Activated CD8-positive, alpha-beta T cell treated with anti-CD3 and anti-CD28 coated beads for 36 hours (primary cell): ENCODE results near the gene NAGLU. TPM values are rescaled to one million over a fixed set of nuclear protein-coding genes. Genes with fewer than 3 reads are reported as not detected.
A peak's percentile ranks its signal among the peaks of the same experiment; 100 is the strongest.

Source experiments
- ATAC-seq: fragments of 200-7000 bp; cut with Tn5 transposase; one replicate; pipeline ENCODE4 v1.10.0; 2021; ENCODE audit warnings: mild to moderate bottlenecking, moderate library complexity
- CTCF ChIA-PET: fragments of 350-600 bp; sonication (Branson Sonifier 250); formaldehyde crosslinking; loops from one replicate; lab custom pipeline; 2021; ENCODE audit warnings: antibody characterized with exemption; lab: Charles Lee
- POLR2A ChIA-PET: fragments of 350-600 bp; sonication (Branson Sonifier 250); formaldehyde crosslinking; loops from one replicate; lab custom pipeline; 2021; ENCODE audit warnings: antibody characterized with exemption; lab: Charles Lee
- DNase-seq: peaks from one replicate; pipeline ENCODE4 v3.0.0-alpha.2; 2020
- H3K27ac Mint-ChIP-seq: one replicate; pipeline ENCODE4 v1.8.0; 2021; ENCODE audit warnings: mild to moderate bottlenecking, mixed read lengths
- H3K27me3 Mint-ChIP-seq: one replicate; pipeline ENCODE4 v1.8.0; 2021; ENCODE audit warnings: mixed read lengths
- H3K36me3 Mint-ChIP-seq: one replicate; pipeline ENCODE4 v1.8.0; 2021; ENCODE audit warnings: low read depth, mixed read lengths
- H3K4me1 Mint-ChIP-seq: one replicate; pipeline ENCODE4 v1.8.0; 2021; ENCODE audit warnings: low read depth, mixed read lengths
- H3K4me3 Mint-ChIP-seq: one replicate; pipeline ENCODE4 v1.8.0; 2021; ENCODE audit warnings: mild to moderate bottlenecking, moderate library complexity, mixed read lengths
- H3K9me3 Mint-ChIP-seq: one replicate; pipeline ENCODE4 v1.8.0; 2021; ENCODE audit warnings: mixed read lengths
- intact Hi-C: fragments of 100-400 bp; cut with micrococcal nuclease; formaldehyde crosslinking; loops from one replicate; pipeline ENCODE4 v1.10.0; 2022
- total RNA-seq, 2 experiments: library from RNA; stranded (reverse); gene quantifications; one replicate each; pipeline ENCODE4 v1.2.3, GENCODE V29; 2021
- TF ChIP-seq, protein P1 (sequence below): fragments of 200-600 bp; IDR thresholded peaks from one replicate; pipeline ENCODE4 v1.8.0; 2022; ENCODE audit warnings: antibody characterized with exemption, mild to moderate bottlenecking

NAGLU gene
- total RNA-seq, 2 experiments from 2014 or later = 10.8 to 11.4 TPM

DNA sequence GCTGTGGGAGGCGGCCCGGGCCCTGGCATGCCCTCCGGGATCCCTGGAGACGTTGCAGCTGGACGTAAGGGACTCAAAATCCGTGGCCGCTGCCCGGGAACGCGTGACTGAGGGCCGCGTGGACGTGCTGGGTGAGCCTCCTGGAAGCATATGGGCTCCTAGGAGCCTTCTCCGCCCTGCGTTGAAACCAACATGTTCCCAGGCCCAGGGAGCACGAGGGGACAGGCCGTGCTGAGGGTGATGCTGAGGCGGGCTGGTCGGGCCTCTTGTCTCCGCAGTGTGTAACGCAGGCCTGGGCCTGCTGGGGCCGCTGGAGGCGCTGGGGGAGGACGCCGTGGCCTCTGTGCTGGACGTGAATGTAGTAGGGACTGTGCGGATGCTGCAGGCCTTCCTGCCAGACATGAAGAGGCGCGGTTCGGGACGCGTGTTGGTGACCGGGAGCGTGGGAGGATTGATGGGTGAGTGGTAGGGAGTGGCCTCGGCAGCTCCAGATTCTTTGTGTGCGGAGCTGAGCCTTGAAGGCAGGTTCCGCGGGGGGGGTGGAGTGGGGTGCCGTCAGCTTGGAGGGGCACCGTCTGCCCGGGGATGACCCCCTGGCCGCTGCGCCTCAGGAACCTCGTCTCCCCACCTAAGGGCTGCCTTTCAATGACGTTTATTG is 17.2 kb downstream of the NAGLU start:
- Mint-ChIP-seq H3K9me3 (no peaks in the 10 kb centered on the region), H3K4me1 (peaks cover 20% of the 10 kb centered on the region), H3K27me3 (no peaks in the 10 kb centered on the region), H3K36me3 (peaks cover 3% of the 10 kb centered on the region), H3K4me3 (peak overlapping the region; percentile 91), H3K27ac (peak overlapping the region; percentile 20)
- ATAC-seq (no peak), DNase-seq (no peak)
- intact Hi-C loops = no loop called here
- ChIA-PET POLR2A (interaction anchor here (0.5 to 2.3 kb wide), 4 partner anchors 12 to 590 kb away, joined by 3 to 12 read pairs (median 4); no protein-coding TSS in a partner anchor), CTCF (interaction anchor here (0.9 to 1.8 kb wide), 5 partner anchors 11 to 112 kb away, joined by 3 to 6 read pairs (median 4); no protein-coding TSS in a partner anchor)
- TF ChIP-seq, protein P1, sequence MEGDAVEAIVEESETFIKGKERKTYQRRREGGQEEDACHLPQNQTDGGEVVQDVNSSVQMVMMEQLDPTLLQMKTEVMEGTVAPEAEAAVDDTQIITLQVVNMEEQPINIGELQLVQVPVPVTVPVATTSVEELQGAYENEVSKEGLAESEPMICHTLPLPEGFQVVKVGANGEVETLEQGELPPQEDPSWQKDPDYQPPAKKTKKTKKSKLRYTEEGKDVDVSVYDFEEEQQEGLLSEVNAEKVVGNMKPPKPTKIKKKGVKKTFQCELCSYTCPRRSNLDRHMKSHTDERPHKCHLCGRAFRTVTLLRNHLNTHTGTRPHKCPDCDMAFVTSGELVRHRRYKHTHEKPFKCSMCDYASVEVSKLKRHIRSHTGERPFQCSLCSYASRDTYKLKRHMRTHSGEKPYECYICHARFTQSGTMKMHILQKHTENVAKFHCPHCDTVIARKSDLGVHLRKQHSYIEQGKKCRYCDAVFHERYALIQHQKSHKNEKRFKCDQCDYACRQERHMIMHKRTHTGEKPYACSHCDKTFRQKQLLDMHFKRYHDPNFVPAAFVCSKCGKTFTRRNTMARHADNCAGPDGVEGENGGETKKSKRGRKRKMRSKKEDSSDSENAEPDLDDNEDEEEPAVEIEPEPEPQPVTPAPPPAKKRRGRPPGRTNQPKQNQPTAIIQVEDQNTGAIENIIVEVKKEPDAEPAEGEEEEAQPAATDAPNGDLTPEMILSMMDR = no peak

DNA sequence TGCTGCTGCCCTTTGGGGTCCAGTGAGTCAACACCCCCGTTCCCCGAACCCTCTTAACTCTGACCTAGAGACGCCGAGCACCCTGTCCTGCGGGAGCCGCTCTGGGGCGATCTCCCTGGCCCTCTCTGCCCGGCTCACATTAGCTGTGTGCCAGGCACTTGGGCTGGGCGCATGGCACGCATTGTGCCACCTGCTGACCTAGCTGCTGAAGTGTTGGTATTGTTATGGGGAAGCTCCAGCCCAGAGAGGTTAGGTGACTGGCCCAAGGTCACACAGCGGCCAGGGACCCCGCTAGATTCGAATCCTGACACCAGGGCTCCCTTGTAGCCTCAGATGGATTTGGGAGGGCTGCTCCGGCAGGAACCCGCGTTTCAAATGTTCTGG is 17.8 kb downstream of the NAGLU start:
- ATAC-seq (peak; percentile 20), DNase-seq (peak; percentile 45)
- Mint-ChIP-seq H3K27me3 (no peaks in the 10 kb centered on the region), H3K9me3 (no peaks in the 10 kb centered on the region), H3K36me3 (peaks cover 3% of the 10 kb centered on the region), H3K4me3 (peak overlapping the region; percentile 91), H3K4me1 (peaks cover 18% of the 10 kb centered on the region), H3K27ac (peak overlapping the region; percentile 85)
- CTCF ChIA-PET = interaction anchor here (0.7 to 1.8 kb wide), 7 partner anchors 12 to 256 kb away, joined by 3 to 6 read pairs (median 3); no protein-coding TSS in a partner anchor
- intact Hi-C loops = no loop called here
- POLR2A ChIA-PET = interaction anchor here (0.8 to 2.3 kb wide), 4 partner anchors 10 to 54 kb away, joined by 3 to 12 read pairs (median 4); no protein-coding TSS in a partner anchor
- TF ChIP-seq, protein P1 = no peak

DNA sequence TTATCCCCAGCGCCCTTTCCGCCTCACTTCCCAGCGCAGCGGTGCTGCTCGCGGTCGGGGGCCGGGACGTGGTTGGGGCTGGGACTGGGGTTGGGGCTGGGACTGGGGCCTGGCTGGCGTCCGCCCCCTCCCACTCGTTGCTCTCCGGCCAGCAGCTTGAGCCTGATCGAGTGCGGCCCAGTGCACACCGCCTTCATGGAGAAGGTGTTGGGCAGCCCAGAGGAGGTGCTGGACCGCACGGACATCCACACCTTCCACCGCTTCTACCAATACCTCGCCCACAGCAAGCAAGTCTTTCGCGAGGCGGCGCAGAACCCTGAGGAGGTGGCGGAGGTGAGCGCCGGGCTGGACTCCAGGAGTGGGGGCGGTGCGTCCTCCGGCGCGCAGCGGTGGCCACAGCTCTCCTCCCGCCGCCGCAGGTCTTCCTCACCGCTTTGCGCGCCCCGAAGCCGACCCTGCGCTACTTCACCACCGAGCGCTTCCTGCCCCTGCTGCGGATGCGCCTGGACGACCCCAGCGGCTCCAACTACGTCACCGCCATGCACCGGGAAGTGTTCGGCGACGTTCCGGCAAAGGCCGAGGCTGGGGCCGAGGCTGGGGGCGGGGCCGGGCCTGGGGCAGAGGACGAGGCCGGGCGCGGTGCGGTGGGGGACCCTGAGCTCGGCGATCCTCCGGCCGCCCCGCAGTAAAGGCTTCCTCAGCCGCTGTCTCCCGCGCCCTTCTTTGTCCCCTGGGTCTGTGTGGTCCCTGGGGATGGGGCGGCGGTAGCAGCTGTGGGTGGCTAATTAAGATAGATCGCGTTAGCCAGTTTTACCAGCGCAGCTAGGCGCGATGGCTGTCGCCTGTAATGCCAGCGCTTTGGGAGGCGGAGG is 18.4 kb downstream of the NAGLU start:
- peak; percentile 94 for ATAC-seq
- POLR2A ChIA-PET = interaction anchor here (0.8 to 2.3 kb wide), 5 partner anchors 11 to 54 kb away, joined by 3 to 12 read pairs (median 4); no protein-coding TSS in a partner anchor

DNA sequence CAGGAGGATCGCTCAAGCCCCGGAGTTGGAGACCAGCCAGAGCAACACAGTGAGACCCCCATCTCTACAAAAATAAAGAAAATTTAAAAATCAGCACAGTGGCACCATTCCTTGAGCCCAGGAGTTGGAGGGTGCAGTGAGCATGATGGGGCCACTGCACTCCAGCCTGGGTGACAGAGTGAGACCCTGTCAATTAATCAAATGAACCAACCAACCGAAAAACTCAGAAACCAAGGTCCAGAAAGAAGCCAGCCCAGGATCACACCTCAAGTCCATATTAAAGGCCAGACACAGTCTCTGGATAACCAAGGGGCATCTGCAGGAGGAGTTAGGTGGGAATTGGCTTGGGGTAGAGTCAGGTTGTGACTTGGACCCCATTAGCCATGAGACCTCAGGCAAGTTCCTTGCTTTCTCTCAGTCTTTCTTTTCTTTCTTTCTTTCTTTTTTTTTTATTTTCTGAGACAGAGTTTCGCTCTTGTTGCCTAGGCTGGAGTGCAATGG is 19.1 kb downstream of the NAGLU start:
- no peaks in the 10 kb centered on the region for H3K27me3 Mint-ChIP-seq
- peak overlapping the region; percentile 91 for H3K4me3 Mint-ChIP-seq
- intact Hi-C loops = no loop called here
- ATAC-seq (peak; percentile 1), DNase-seq (no peak)
- H3K9me3 Mint-ChIP-seq = no peaks in the 10 kb centered on the region
- H3K36me3 Mint-ChIP-seq = peaks cover 3% of the 10 kb centered on the region
- H3K27ac Mint-ChIP-seq = peak overlapping the region; percentile 85
- H3K4me1 Mint-ChIP-seq = peaks cover 13% of the 10 kb centered on the region
- ChIA-PET POLR2A (interaction anchor here (1.1 to 2.3 kb wide), 2 partner anchors 14 to 37 kb away, joined by 4 to 12 read pairs; no protein-coding TSS in a partner anchor), CTCF (interaction anchor here (0.7 to 1.8 kb wide), 5 partner anchors 9 to 28 kb away, joined by 3 to 5 read pairs (median 3); no protein-coding TSS in a partner anchor)
- TF ChIP-seq, protein P1 = no peak

More for the DNA sequence above, 18.4 kb downstream of the NAGLU start:
- no peaks in the 10 kb centered on the region for H3K27me3 Mint-ChIP-seq
- DNase-seq = peak; percentile 90
- peak overlapping the region; percentile 91 for H3K4me3 Mint-ChIP-seq
- H3K27ac Mint-ChIP-seq = peak overlapping the region; percentile 85
- TF ChIP-seq, protein P1 = no peak
- H3K36me3 Mint-ChIP-seq = peaks cover 3% of the 10 kb centered on the region
- CTCF ChIA-PET = interaction anchor here (0.7 to 1.8 kb wide), 9 partner anchors 10 to 256 kb away, joined by 3 to 6 read pairs (median 3); no protein-coding TSS in a partner anchor
- H3K9me3 Mint-ChIP-seq = no peaks in the 10 kb centered on the region
- intact Hi-C loops = no loop called here
- H3K4me1 Mint-ChIP-seq = peaks cover 12% of the 10 kb centered on the region
